ENCODE results near the gene KIF5C.

GRCh38 chr2:148848146-148848545 is 26.9 kb upstream of the KIF5C start:
- TF ChIP-seq, protein P1, sequence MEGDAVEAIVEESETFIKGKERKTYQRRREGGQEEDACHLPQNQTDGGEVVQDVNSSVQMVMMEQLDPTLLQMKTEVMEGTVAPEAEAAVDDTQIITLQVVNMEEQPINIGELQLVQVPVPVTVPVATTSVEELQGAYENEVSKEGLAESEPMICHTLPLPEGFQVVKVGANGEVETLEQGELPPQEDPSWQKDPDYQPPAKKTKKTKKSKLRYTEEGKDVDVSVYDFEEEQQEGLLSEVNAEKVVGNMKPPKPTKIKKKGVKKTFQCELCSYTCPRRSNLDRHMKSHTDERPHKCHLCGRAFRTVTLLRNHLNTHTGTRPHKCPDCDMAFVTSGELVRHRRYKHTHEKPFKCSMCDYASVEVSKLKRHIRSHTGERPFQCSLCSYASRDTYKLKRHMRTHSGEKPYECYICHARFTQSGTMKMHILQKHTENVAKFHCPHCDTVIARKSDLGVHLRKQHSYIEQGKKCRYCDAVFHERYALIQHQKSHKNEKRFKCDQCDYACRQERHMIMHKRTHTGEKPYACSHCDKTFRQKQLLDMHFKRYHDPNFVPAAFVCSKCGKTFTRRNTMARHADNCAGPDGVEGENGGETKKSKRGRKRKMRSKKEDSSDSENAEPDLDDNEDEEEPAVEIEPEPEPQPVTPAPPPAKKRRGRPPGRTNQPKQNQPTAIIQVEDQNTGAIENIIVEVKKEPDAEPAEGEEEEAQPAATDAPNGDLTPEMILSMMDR (optimal IDR thresholded peaks at IDR 0.05 in 1 of 3, IDR thresholded peaks at IDR 0.05 in 1 of 3, conservative IDR thresholded peaks at IDR 0.05 in 1 of 3; ENCODE audit: extremely low read depth in 1 of 3, insufficient read depth in 2 of 3, low read length in 3 of 3): no peak
- TF ChIP-seq EZH2 (IDR thresholded peaks at IDR 0.05; ENCODE audit: low read length): no peak
